Activated CD8-positive, alpha-beta memory T cell treated with anti-CD3 and anti-CD28 coated beads, Interleukin-2, amount 50 U/mL, for 24 hours (primary cell): Measurements from ENCODE around the gene P4HA2.

Source experiments
- DNase-seq: peaks from one replicate; pipeline ENCODE4 v3.0.0-alpha.2; 2020; ENCODE audit errors: extremely low read depth

P4HA2 gene

DNA sequence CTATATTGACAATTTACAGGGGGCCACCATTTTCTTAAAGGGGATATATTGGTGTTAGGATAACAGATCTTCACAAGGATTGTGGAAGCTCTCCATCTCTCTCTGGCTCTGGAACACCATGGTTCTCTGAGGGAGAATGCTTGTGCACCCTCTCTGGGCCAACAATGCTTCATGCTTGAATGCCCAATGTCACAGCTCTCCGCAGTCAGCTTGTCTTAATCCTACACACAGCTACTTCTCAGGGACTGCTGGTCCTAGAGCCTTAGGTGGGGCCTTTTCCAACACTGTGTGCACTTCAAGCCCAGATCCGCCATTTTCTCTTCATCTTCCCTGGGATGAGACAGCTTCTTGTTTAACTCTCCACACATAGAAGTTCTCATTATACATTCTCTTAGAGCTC is 22.9 kb upstream of the P4HA2 start:
- no peak for DNase-seq

- no peak for DNase-seq
Measured at GRCh38 chr5:132246806-132247205, 19.2 kb upstream of the P4HA2 start.

GRCh38 chr5:132245593-132245992 is 17.9 kb upstream of the P4HA2 start:
- no peak for DNase-seq

- no peak for DNase-seq
Measured at GRCh38 chr5:132243366-132243977, 15.8 kb upstream of the P4HA2 start.

DNA sequence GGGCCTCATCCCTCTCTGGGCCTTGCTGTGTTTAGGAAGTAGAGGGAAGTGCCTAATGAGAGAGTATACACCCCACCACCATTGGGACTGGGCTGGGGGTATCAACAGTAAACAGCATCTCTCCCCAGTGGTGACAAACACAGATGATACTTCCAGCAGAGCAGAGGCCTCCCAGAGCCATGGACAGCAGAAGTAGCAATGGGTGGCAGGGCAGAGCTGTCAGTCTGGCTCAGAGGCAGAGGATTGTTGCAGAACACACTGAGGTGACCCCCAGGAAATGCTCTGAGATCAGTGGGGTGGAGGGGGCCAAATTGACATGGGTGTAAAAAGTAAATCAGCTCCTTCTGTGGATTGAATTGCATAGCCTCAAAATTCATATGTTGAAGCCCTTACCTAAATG is 12.1 kb upstream of the P4HA2 start:
- no peak for DNase-seq

GRCh38 chr5:132238901-132239500 is 11.3 kb upstream of the P4HA2 start:
- no peak for DNase-seq

DNA sequence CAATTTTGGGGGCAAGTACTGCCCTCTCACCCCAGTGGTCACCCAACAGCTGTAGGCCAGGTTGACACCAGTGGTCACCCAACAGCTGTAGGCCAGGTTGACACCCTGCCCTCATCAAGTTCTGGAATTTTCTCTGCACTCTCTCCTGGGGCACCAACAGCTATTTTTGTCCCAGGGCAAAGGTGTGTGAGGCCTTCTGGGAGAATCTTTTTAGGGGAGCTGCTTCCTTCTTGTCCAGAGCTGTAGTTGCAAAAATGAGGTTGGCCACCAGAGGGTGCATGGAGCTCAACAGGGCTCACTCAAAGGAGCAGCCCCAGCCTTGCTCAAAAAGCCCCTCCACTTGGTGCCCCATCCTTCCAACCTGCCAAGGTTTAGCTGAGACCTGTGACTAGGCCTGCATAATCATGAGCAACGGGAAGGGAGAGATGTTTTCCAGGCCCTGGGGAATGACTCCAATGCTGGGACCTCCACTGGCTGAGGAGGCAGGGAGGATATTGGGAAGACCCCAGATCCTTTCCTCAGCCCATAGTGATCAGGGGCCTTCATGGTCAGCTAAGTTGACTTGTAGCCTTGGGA is 10.6 kb upstream of the P4HA2 start:
- DNase-seq = peak; percentile 63

GRCh38 chr5:132237670-132238069 is 10.0 kb upstream of the P4HA2 start:
- no peak for DNase-seq

DNA sequence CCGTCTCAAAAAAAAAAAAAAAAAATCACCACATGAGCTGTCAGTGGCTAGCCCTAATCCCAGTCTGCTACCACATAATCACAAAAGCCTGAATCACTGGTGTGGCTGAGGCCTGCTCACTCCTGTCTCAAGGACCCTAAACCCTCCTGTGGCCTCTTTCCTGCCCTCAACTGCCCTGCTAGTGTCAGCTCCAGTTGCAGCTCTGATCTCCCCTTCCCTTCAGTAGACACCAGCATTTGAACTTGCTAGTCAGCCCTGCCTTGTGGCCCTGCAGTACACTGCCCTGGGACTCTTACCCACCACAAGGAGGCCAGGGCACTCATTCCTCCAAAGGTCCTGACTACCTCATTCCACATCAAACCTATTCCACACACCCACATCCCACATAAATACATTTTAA is 9.5 kb upstream of the P4HA2 start:
- DNase-seq = no peak

- DNase-seq = no peak
Measured at GRCh38 chr5:132235340-132235739, 7.7 kb upstream of the P4HA2 start.

GRCh38 chr5:132234684-132235062 is 7.0 kb upstream of the P4HA2 start:
- DNase-seq = no peak

GRCh38 chr5:132233811-132234683 is 6.4 kb upstream of the P4HA2 start:
- no peak for DNase-seq

DNA sequence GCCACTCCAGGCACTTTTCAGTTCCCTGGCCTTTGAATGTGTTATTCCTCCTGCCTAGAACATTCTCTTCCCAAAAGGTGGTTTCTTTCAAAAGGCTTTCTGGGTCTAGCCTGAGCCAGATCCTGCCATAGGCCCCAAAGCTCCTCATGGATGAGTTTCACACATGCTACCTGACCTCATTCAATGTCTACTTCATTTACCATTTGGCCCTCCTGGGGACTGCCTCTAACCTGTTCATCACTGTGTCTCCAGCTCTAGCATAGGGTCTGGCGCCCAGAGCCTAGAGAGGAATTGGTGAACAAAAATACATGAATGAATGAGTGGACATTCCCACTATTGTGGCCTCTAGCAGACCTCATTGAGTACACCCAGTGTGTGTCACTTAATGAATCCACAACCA is 5.4 kb upstream of the P4HA2 start:
- DNase-seq = no peak

- DNase-seq = no peak
Measured at GRCh38 chr5:132232465-132232864, 4.8 kb upstream of the P4HA2 start.

DNA sequence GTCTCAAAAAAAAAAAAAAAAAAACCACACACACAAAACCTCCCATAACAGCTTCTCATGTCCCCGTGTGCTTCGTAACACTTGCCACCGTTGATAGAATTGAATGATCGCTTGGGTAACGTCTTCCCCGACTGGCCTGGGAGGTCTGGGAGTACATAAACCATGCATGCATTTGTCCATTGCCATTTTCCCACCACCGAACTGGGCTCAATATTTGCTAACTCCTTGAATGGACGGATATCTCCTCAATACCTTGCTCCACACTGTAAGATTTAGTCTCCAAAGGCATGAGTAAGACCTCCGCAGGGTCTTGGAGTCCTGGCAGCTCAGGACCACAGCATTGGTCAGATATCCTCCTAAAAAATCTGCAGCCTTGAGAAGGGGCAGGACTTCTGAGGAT is 3.2 kb upstream of the P4HA2 start:
- no peak for DNase-seq

- no peak for DNase-seq
Measured at GRCh38 chr5:132229236-132229635, 1.6 kb upstream of the P4HA2 start.

- DNase-seq = no peak
Measured at GRCh38 chr5:132228241-132229035, 785 bp upstream of the P4HA2 start.

GRCh38 chr5:132227235-132227484 is 493 bp downstream of the P4HA2 start:
- DNase-seq = no peak

GRCh38 chr5:132226516-132227234 is 978 bp downstream of the P4HA2 start:
- DNase-seq = no peak

DNA sequence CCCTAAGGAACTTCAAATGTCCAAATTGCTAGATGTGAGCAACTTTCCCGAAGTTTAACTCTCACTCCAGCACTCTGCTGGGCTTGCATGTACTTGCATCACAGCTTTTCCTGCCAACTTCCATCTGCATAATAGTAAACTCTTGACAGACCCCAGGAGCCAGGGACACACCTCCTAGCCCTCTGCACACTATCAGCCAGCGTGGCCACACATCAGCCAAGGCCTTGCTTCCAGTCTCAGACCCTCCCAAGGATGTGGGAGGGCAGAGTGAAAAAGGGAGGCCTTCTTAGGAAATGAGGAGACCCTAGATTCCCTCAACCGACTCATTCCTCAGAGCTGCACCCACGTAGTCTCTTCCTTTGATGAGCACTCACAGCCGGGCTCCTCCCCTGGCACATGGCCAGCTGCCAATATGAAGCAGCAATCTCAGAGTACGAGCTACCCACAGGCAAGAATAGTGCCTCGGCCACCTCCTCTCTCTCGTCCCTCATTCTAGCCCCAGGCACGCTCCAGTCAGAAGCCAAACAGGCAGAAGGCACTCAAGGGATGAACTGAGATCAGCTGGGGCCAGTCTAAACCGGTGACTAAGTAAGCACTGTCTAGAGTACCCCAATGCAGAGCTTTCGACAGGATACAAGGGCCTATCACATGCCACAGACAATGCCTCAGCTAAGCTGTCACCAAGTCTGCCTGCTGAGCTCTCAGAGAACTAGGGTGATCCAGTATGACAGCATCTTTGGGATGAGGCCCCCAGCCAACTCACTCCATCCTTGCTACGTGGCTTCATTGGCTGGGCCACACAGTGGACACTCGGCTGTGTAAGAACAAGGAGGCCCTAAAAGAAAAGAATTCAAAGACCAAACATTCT is 2.3 kb downstream of the P4HA2 start:
- DNase-seq = no peak

GRCh38 chr5:132224716-132225115 is 2.9 kb downstream of the P4HA2 start:
- no peak for DNase-seq
